GM19193 (cell line): Measurements from ENCODE around the gene PIMREG.

Source experiments
- POLR2A ChIP-seq: IDR thresholded peaks from 4 replicates; pipeline ENCODE4 v1.6.1; 2011; ENCODE audit not compliant: insufficient read depth, insufficient read length; ENCODE audit errors: extremely low read depth

PIMREG gene

DNA sequence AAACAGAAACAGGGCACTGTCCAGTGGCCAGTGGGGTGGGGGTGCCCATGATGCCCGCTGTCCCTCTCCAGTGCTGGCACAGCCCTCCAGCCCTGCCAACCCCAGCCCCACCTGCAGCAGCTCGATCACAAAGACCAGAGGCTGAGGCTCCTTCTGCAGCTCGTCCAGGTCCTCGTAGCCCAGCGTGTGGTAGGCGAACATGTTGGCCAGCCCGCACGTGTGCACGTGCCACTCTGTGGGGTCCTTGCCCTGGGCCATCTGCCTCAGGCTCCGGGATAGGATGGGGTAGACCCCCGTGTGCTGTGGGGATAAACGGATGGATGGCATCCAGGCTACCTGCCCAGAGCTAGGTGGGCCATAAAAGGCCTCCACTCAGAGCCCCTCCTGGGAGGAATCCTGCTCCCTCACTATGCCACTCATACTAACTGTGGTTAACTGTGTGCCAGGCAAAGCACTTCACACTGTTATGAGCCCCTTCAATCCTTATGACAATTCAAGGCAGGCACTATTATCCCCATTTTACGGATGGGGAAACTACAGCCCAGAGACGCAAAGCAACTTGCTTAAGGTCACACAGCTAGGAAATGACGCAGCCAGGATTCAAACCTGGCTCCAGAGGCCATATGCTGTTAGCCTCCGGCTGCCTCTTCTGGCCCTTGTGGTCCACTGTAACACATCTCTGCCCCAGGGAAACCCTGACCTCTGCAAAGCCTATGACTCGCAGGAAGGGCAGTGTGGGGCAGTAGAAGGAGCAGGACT lies 15.9 kb upstream of the PIMREG start:
- no peak for TF ChIP-seq POLR2A

DNA sequence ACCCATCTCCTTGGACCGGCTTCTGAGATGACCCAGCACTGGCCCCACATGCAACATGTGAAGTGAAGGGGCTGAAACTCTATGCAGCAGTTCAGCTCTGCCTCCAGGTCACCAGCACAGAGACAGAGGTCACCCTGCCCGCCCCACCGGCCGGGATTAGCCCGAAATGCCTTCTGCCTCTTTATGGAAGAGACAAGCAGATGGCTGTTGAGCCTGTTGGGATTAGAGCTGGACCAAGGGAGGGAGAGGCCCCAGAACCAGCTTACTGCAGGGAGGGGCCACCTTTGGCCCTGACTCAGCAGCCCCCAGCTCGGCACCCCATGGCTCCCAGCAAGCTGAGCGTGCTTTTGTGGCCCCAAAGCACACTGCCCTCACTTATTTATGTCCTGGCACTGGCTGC lies 15.0 kb upstream of the PIMREG start:
- TF ChIP-seq POLR2A, result no peak

DNA sequence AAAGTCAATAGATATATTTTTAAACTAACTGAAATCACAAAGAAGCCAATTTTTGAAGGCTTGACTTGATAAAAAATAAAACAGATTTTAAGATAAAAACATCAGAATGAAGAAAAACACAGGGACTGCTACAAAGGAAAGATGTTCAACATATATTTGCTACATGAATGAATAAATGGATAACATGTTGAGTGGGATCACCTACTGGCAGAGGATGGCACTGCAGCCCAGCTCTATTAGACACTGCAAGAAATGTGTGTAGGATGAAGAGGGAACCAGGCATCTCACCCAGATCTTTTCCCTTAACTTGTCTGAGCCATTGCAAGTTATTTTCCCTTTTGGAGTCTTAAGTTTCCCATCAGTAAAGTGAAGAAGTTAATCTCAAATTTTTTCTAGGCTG lies 13.5 kb upstream of the PIMREG start:
- TF ChIP-seq POLR2A, result no peak

DNA sequence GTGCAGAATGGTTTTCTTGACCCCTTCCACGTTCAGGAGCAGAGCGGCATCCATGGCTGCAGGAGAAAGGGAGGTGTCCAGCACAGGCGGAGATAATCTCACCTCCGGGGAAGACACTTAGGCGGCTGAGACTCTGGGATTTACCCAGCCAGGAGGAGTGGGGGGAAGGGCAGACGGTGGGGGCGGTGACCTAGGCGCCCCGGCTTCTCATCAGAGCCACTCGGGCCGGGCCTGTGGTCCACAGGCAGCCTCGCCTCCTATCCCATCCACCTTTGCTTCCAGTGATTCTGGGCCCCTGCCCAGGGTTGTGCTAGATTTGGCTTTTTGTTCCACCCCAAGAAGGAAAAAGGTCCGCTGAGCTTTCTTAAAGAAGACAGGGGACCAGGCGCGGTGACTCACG lies 9.2 kb upstream of the PIMREG start, which contains the start of gene AIPL1:
AIPL1 (minus strand) TSS at position 71 of the 400 bp plus-strand sequence; CDS start at position 54, 17 bp downstream.
- TF ChIP-seq POLR2A, result no peak

DNA sequence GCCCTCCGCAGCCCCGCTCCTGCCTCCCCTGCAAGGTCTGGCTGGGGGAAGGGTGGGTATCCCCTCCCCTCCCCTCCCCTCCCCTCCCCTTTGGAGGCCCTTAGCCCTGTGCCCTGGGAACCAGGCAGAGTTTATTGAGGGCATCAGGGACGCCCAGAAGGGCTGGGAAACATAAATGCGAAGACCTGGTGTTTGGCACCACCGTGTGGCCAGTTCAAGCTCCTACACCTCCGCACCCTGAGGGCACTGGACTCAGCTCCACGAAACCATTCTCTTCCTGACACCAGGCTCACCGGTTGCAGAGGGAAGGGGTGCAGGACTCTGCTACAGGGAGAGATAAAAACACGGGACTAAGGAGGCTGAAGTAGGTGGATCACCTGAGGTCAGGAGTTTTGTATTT lies 8.3 kb upstream of the PIMREG start:
- no peak for TF ChIP-seq POLR2A

DNA sequence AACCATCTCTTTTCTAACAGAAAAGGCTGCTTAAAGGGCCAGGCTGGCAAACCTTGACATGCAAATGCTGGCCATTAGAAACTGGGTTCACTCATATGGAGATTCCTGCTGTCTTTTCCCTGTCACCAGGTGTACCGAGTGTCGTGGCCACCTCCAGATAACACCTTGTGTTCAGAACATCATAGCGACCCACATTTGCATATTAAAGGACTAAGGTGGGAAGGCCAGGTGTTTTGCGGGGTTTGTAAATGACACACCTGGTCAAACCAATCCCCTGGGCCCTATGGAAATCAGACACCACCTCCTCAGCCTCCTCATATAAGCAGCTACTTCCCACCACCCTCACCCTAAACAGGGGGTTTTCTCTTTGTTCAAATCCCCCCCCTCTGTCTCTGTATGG lies 6.8 kb upstream of the PIMREG start:
- no peak for TF ChIP-seq POLR2A

DNA sequence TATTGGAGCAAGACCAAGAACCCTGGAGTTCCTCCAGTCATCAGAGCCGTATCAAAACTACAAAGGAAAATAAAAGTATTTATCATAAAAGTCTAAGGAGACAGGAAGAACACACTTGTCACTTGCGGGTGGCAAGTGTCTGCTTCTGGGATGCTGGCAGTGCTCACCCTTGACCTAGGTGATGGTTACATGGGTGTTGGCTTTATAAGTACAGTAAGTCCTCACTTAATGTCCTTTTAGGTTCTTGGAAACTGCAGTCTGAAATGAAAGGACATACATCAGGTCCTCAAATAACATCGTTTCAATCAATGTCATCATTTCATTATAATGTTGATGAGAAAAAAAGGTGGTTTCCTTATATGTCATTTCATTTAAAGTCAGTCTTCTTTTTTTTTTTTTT lies 6.3 kb upstream of the PIMREG start:
- no peak for TF ChIP-seq POLR2A

DNA sequence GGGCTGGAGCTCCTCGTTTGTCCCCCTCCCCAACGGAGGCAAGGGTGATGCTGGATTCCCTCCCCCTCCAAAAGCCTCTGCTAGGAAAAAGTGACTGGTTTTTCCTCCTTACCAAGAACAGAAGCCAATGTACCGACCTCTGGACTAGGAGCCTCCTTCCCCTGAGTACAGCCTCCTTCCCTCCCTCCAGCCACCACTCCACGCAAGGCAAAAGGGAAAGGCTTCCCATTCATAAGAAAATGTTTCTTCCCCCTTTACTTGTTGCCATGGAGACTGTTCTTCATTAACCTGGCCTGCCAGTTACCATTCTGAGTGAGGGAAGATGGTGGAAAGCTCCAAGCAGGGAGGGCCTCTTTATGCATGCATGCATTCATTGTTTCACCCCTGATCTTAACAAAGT lies 4.3 kb upstream of the PIMREG start:
- no peak for TF ChIP-seq POLR2A

DNA sequence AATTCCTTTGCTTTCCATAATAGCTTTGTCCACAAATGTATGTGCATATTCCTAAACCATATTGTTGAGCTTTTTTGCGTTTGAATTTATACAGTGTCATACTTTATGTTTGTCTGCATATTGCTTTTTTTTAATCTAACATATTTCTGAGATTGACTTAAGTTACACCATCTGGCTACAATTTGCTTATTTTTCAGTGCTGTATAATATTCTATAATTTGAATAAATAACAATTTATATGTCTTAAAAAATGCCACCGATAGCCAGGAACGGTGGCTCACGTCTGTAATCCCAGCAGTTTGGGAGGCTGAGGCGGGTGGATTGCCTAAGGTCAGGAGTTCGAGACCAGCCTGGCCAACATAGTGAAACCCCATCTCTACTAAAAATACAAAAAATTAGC lies 1.5 kb upstream of the PIMREG start:
- TF ChIP-seq POLR2A, result no peak

DNA sequence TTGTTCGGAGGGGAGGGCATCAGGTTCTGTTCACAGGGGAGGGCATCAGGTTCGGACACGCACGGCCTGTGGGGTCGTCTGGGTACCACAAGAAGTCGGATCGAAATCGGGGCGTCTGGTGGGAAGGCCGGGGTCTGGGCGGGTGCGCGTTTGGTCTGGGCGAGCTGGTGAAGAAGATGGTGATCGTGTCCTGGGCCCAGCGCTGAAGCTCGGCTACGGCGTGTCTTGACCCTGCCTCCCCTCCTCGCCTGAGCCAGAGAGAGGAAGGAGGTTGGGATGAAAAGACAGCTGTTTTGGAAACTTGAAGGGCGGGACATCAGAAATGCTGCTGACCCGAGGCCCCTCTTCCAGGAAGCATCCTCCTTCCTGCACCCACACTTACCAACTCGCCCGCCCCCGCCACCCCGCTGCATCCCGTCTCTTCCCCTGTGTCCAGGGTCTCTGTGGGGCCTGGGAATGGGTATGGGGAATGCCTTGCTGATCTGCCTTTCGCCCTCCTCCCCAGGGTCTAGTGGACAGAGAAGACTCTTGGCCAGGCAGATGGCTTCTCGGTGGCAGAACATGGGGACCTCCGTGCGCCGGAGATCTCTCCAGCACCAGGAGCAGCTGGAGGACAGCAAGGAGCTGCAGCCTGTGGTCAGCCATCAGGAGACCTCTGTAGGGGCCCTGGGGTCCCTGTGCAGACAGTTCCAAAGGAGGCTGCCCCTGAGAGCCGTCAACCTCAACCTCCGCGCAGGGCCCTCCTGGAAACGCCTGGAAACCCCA lies 498 bp downstream of the PIMREG start:
- no peak for TF ChIP-seq POLR2A

DNA sequence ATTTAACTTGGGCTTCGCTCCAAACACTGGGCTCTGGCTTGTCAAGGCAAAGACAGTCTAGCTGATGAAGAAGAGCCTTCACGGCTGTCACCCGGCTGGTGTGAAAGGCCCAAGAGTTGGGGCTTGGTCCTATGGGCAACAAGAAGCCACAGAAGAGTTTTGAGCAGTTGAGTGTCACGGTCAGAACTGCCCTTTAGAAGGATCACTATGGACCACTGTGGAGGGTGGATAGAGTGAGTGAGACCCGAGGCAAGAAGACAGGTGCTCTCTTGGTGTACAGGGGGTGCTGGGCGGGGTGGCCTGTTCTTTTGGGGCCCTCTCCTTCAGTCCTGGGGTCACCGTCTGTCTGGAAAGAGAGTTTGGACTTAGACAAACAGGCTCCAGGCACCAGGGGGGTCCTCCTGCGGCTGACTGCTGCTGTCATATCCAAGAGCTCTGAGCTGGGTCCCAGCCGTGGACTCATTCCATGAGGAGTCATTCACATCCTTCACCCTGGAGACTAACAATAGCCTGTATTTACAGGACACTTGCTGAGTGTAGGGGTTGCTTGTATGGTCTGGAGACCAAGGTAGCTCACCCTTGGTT lies 2.4 kb downstream of the PIMREG start:
- TF ChIP-seq POLR2A, result no peak

DNA sequence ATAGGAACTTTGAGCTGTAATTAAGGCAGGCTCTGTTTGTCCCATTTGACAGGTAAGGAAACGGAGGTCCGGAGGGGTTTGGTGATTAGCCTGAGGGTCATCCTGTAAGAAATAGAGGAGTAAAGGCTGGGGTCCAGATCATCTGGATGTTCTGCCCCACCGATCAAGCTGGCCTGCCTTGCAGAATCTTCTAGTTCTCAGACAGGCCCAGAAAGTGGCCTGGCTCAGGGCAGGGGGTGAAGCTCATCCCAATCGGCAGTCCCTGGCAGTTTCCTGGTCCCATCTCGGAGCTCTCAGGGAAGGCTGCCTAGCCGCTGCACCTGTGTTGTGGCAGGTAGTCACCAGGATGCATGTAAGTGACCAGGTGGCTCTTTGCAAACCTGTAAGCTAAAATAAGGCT lies 4.2 kb downstream of the PIMREG start:
- TF ChIP-seq POLR2A, result no peak

DNA sequence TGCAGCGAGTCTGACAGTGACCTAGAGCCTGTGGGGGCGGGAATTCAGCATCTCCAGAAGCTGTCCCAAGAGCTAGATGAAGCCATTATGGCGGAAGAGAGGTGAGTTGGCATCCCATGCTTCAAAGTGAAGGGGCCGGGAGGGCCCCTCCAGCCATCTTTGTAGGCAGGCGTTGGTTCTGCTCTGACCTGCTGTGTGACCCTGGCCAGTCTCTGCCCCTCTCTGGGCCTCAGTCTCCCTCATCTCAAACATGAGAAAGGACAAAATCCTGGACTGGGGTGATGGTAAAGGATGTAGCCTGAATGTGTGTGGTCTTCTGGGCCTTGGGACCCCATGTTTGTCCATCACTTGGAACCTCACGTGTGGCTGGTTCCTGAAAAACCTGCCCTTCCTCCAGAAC lies 5.1 kb downstream of the PIMREG start:
- TF ChIP-seq POLR2A, result no peak

DNA sequence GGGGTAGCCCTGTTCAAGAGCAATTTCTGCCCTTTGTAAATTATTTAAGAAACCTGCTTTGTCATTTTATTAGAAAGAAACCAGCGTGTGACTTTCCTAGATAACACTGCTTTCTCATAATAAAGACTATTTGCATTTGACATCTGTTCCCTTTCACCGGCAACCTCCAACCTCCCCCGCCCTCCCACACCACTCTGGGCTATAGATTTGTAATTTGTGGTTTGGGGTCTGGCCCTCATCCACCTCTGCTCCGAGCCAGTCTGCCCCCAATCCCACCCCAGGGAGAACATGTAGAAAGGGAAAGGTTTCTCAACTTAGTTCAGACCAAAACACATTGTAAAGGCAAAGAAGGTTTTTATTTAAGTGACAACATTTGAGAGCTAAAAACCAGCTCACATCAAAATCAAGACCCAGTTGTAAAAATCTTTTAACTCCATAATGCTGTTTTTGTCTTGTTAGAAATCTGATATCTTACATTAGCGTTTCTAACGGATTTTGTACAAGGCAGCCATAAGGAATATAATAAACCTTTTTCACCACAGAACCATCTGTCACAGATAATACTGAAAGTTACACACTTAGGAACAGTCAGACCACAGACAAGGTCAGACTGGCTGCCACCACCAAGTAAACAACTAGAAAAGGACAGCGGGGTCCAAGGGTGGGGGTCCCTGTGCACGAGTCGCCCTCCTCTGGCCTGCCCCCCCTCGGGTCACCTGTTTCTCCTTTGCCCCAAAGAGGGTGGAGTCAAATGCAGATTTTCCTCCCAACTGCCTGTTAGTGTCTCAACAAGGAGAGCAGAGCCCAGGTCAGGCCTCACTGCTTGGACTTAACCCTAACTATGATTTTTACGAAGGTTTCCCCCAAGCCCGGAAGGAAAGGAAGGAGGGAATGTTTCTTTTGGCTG lies 6.9 kb downstream of the PIMREG start:
- TF ChIP-seq POLR2A, result no peak
